ENCODE results near the gene ZNF408.

Gene ZNF408

DNA sequence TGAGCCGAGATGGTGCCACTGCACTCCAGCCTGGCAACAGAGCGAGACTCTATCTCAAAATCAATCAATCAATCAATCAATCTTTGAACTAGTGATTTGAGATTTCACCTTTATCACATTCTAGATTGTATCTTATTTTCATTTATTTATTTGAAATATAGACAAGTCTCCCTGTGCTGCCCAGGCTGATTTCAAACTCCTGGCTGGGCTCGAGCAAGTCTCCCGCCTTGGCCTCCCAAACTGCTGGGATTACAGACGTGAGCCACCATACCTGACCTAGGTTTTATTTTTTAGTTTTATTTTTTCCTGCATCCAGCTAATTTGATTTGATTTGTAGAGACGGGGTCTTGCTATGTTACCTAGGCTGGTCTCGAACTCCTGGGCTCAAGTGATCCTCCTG lies 35.3 kb downstream of the ZNF408 start:
- Histone ChIP-seq H3K4me1 (ENCODE audit: insufficient read depth, low read length) (no peaks in the 10 kb centered on the region), H3K27me3 (ENCODE audit: insufficient read depth, low read length, poor library complexity) (no peaks in the 10 kb centered on the region), H2AFZ (ENCODE audit: low read depth, low read length) (no peak overlapping the region), H3K36me3 (ENCODE audit: insufficient read depth, low read length) (peaks cover 2% of the 10 kb centered on the region; the same call in 1 of the 2 replicates), H4K20me1 (ENCODE audit: insufficient read depth, low read length) (no peaks in the 10 kb centered on the region), H3K27ac (ENCODE audit: low read length) (no peak overlapping the region), H3K9ac (ENCODE audit: low read depth, low read length) (no peak overlapping the region), H3K4me2 (ENCODE audit: insufficient read depth, low read length) (no peak overlapping the region), H3K9me3 (ENCODE audit: insufficient read depth, low read length, severe bottlenecking) (no peaks in the 10 kb centered on the region), H3K79me2 (ENCODE audit: insufficient read depth, low read length) (no peaks in the 10 kb centered on the region), H3K4me3 (ENCODE audit: low read depth in 1 of 2, low read length in 2 of 2) (no peak overlapping the region)
- ATAC-seq (ENCODE audit: insufficient read depth, low read depth) (no peak), DNase-seq (no peak)
- TF ChIP-seq EZH2 (IDR thresholded peaks at IDR 0.05; ENCODE audit: borderline replicate concordance, low read depth, low read length, severe bottlenecking) (no peak), CTCF (IDR thresholded peaks at IDR 0.05; ENCODE audit: borderline replicate concordance, extremely low read depth, low read length, poor library complexity, severe bottlenecking) (no peak)

DNA sequence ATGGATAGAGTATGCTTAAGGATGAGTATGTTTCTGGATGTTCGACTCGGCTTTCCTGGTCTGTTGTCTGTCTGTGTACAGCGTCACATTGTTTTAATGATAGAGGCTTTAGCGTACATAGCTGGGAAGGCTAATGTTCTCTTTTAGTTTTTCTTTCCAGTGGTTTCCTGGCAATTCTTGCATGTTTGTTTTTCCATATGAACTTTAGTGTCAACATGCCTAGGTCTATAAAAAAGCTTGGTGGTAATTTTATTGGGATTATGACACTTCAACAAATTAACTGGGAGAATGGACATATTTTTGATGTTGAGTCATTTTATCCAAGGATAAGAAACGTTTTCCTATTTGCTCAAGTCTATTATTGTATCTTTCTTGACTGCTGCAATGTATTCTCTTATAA lies 35.8 kb downstream of the ZNF408 start:
- no peaks in the 10 kb centered on the region for H3K27me3 ChIP-seq (ENCODE audit: insufficient read depth, low read length, poor library complexity)
- no peak overlapping the region for H2AFZ ChIP-seq (ENCODE audit: low read depth, low read length)
- no peaks in the 10 kb centered on the region for H4K20me1 ChIP-seq (ENCODE audit: insufficient read depth, low read length)
- peaks cover 7% of the 10 kb centered on the region for H3K36me3 ChIP-seq (ENCODE audit: insufficient read depth, low read length)
- H3K4me3 ChIP-seq (ENCODE audit: low read depth in 1 of 2, low read length in 2 of 2): no peak overlapping the region
- TF ChIP-seq CTCF (IDR thresholded peaks at IDR 0.05; ENCODE audit: borderline replicate concordance, extremely low read depth, low read length, poor library complexity, severe bottlenecking) (no peak), EZH2 (IDR thresholded peaks at IDR 0.05; ENCODE audit: borderline replicate concordance, low read depth, low read length, severe bottlenecking) (no peak)
- no peaks in the 10 kb centered on the region for H3K4me1 ChIP-seq (ENCODE audit: insufficient read depth, low read length)
- H3K4me2 ChIP-seq (ENCODE audit: insufficient read depth, low read length): no peak overlapping the region
- DNase-seq (no peak), ATAC-seq (ENCODE audit: insufficient read depth, low read depth) (no peak)
- no peaks in the 10 kb centered on the region for H3K9me3 ChIP-seq (ENCODE audit: insufficient read depth, low read length, severe bottlenecking)
- H3K79me2 ChIP-seq (ENCODE audit: insufficient read depth, low read length): no peaks in the 10 kb centered on the region
- no peak overlapping the region for H3K27ac ChIP-seq (ENCODE audit: low read length)
- no peak overlapping the region for H3K9ac ChIP-seq (ENCODE audit: low read depth, low read length)

DNA sequence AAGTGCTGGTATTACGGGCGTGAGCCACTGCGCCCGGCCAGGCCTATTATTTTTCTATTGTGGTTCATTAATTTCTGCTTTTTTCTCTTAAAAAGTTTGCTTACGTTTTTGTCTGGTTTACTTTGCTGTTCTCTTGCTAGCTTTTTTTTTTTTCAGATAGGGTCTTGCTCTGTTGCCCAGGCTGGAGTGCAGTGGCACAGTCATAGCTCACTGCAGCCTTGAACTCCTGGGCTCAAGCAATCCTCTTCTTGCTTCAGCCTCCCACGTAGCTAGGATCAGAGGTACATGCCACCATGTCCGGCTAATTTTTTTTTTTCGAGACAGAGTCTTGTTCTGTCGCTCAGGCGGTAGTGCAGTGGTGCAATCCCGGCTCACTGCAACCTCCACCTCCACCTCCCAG lies 36.9 kb downstream of the ZNF408 start:
- ATAC-seq (ENCODE audit: insufficient read depth, low read depth): 0 out of 3 replicates have a peak, but pooled peaks have one; percentile 11
- no peaks in the 10 kb centered on the region for H3K9me3 ChIP-seq (ENCODE audit: insufficient read depth, low read length, severe bottlenecking)
- H3K4me3 ChIP-seq (ENCODE audit: low read depth in 1 of 2, low read length in 2 of 2): no peak overlapping the region
- peaks cover 18% of the 10 kb centered on the region for H3K36me3 ChIP-seq (ENCODE audit: insufficient read depth, low read length)
- no peak overlapping the region for H3K27ac ChIP-seq (ENCODE audit: low read length)
- no peak for DNase-seq
- TF ChIP-seq CTCF (IDR thresholded peaks at IDR 0.05; ENCODE audit: borderline replicate concordance, extremely low read depth, low read length, poor library complexity, severe bottlenecking) (no peak), EZH2 (IDR thresholded peaks at IDR 0.05; ENCODE audit: borderline replicate concordance, low read depth, low read length, severe bottlenecking) (no peak)
- no peaks in the 10 kb centered on the region for H3K27me3 ChIP-seq (ENCODE audit: insufficient read depth, low read length, poor library complexity)
- H3K4me1 ChIP-seq (ENCODE audit: insufficient read depth, low read length): no peaks in the 10 kb centered on the region
- no peak overlapping the region for H2AFZ ChIP-seq (ENCODE audit: low read depth, low read length)
- no peak overlapping the region for H3K4me2 ChIP-seq (ENCODE audit: insufficient read depth, low read length)
- no peaks in the 10 kb centered on the region for H3K79me2 ChIP-seq (ENCODE audit: insufficient read depth, low read length)
- no peaks in the 10 kb centered on the region for H4K20me1 ChIP-seq (ENCODE audit: insufficient read depth, low read length)
- H3K9ac ChIP-seq (ENCODE audit: low read depth, low read length): no peak overlapping the region

GRCh38 chr11:46738887-46739286 lies 38.1 kb downstream of the ZNF408 start:
- no peaks in the 10 kb centered on the region for H3K4me1 ChIP-seq (ENCODE audit: insufficient read depth, low read length)
- no peak overlapping the region for H3K4me3 ChIP-seq (ENCODE audit: low read depth in 1 of 2, low read length in 2 of 2)
- no peaks in the 10 kb centered on the region for H3K9me3 ChIP-seq (ENCODE audit: insufficient read depth, low read length, severe bottlenecking)
- H3K27me3 ChIP-seq (ENCODE audit: insufficient read depth, low read length, poor library complexity): no peaks in the 10 kb centered on the region
- no peak overlapping the region for H3K9ac ChIP-seq (ENCODE audit: low read depth, low read length)
- TF ChIP-seq EZH2 (IDR thresholded peaks at IDR 0.05; ENCODE audit: borderline replicate concordance, low read depth, low read length, severe bottlenecking) (no peak), CTCF (IDR thresholded peaks at IDR 0.05; ENCODE audit: borderline replicate concordance, extremely low read depth, low read length, poor library complexity, severe bottlenecking) (no peak)
- no peaks in the 10 kb centered on the region for H3K79me2 ChIP-seq (ENCODE audit: insufficient read depth, low read length)
- DNase-seq (no peak), ATAC-seq (ENCODE audit: insufficient read depth, low read depth) (peak; percentile 39)
- no peak overlapping the region for H3K4me2 ChIP-seq (ENCODE audit: insufficient read depth, low read length)
- H4K20me1 ChIP-seq (ENCODE audit: insufficient read depth, low read length): no peaks in the 10 kb centered on the region
- H2AFZ ChIP-seq (ENCODE audit: low read depth, low read length): no peak overlapping the region
- no peak overlapping the region for H3K27ac ChIP-seq (ENCODE audit: low read length)
- H3K36me3 ChIP-seq (ENCODE audit: insufficient read depth, low read length): peaks cover 30% of the 10 kb centered on the region

Data from DND-41 (cell line).